GM23338 (cell line): ENCODE data around the gene UPF1. TPM values are rescaled to one million over a fixed set of nuclear protein-coding genes. Genes with fewer than 3 reads are reported as not detected.
A peak's percentile ranks its signal among the peaks of the same experiment; 100 is the strongest.

Source experiments
- ATAC-seq: fragments of 200-7000 bp; cut with Tn5 transposase; 3 replicates; pipeline ENCODE4 v1.9.1; 2020
- DNase-seq: peaks from one replicate; pipeline ENCODE4 v3.0.0-alpha.2; 2015; ENCODE audit warnings: low spot score
- H2AFZ ChIP-seq: fragments of 200-600 bp; sonication (generic); 2 replicates; pipeline ENCODE4 v1.8.0; 2016; ENCODE audit warnings: antibody characterized with exemption, mild to moderate bottlenecking, moderate library complexity
- H3F3A ChIP-seq: fragments of 200-600 bp; sonication (generic); replicated peaks from 2 replicates; pipeline ENCODE4 v1.8.0; 2017; ENCODE audit warnings: antibody characterized with exemption, mixed run types, low read depth
- H3K27ac ChIP-seq: fragments of 200-600 bp; sonication (generic); 2 replicates; pipeline ENCODE4 v1.6.1; 2016; ENCODE audit warnings: low read depth
- H3K27me3 ChIP-seq: fragments of 200-600 bp; sonication (generic); 2 replicates; pipeline ENCODE4 v1.8.0; 2016; ENCODE audit warnings: mild to moderate bottlenecking, mixed run types, moderate library complexity; ENCODE audit not compliant: insufficient read depth
- H3K36me3 ChIP-seq: fragments of 200-600 bp; sonication (generic); 2 replicates; pipeline ENCODE4 v1.8.0; 2016; ENCODE audit warnings: mild to moderate bottlenecking; ENCODE audit not compliant: insufficient read depth
- H3K4me1 ChIP-seq: fragments of 200-600 bp; sonication (generic); 2 replicates; pipeline ENCODE4 v1.8.0; 2016; ENCODE audit warnings: mild to moderate bottlenecking, moderate library complexity; ENCODE audit not compliant: insufficient read depth
- H3K4me2 ChIP-seq: fragments of 200-600 bp; sonication (generic); 2 replicates; pipeline ENCODE4 v1.7.1; 2017; ENCODE audit warnings: mixed run types
- H3K4me3 ChIP-seq: fragments of 200-600 bp; sonication (generic); 2 replicates; pipeline ENCODE4 v1.6.1; 2016; ENCODE audit warnings: mixed run types
- H3K79me2 ChIP-seq: fragments of 200-600 bp; sonication (generic); replicated peaks from 2 replicates; pipeline ENCODE4 v1.8.0; 2017; ENCODE audit warnings: mild to moderate bottlenecking; ENCODE audit not compliant: insufficient read depth
- H3K9me2 ChIP-seq: fragments of 200-600 bp; sonication (generic); 2 replicates; pipeline ENCODE4 v1.8.0; 2017; ENCODE audit not compliant: insufficient read depth
- H4K20me1 ChIP-seq: fragments of 200-600 bp; sonication (generic); replicated peaks from 2 replicates; pipeline ENCODE4 v1.8.0; 2017; ENCODE audit warnings: mild to moderate bottlenecking; ENCODE audit not compliant: insufficient read depth
- H3K27ac Mint-ChIP-seq: 2 replicates; pipeline ENCODE4 v1.8.0; 2020; ENCODE audit warnings: inconsistent platforms, mild to moderate bottlenecking, moderate library complexity, mixed read lengths
- H3K27me3 Mint-ChIP-seq: 3 replicates; pipeline ENCODE4 v1.8.0; 2022; ENCODE audit warnings: low read depth, mild to moderate bottlenecking, moderate library complexity, mixed read lengths, inconsistent platforms; ENCODE audit not compliant: insufficient read depth, poor library complexity
- H3K36me3 Mint-ChIP-seq: 3 replicates; pipeline ENCODE4 v1.8.0; 2021; ENCODE audit warnings: low read depth, mild to moderate bottlenecking, inconsistent platforms, moderate library complexity, mixed read lengths
- H3K4me1 Mint-ChIP-seq: 3 replicates; pipeline ENCODE4 v1.8.0; 2020; ENCODE audit warnings: mild to moderate bottlenecking, inconsistent platforms, mixed read lengths
- H3K4me3 Mint-ChIP-seq: 3 replicates; pipeline ENCODE4 v1.8.0; 2021; ENCODE audit warnings: moderate library complexity, mild to moderate bottlenecking, inconsistent platforms, mixed read lengths
- H3K9me3 Mint-ChIP-seq: 3 replicates; pipeline ENCODE4 v1.8.0; 2020; ENCODE audit warnings: moderate library complexity, mild to moderate bottlenecking, inconsistent platforms, mixed read lengths
- CREB1 ChIP-seq: fragments of 250-450 bp; sonication (Bioruptor Pico); IDR thresholded peaks from 2 replicates; pipeline ENCODE4 v1.5.0; 2020; ENCODE audit warnings: low read depth, mild to moderate bottlenecking, moderate library complexity
- CTCF ChIP-seq, 2 experiments: fragments of 200-600 bp in 1 of 2; sonication (generic) in 1 of 2; conservative IDR thresholded peaks; 2 replicates each; pipeline versions ENCODE4 v1.5.1 to v1.6.1; 2016 to 2017; ENCODE audit warnings: antibody characterized with exemption in 2 of 2, low read depth in 2 of 2, mild to moderate bottlenecking in 2 of 2, moderate library complexity in 1 of 2
- EZH2 ChIP-seq: fragments of 200-600 bp; sonication (generic); IDR thresholded peaks from one replicate; pipeline ENCODE4 v1.8.0; 2017; ENCODE audit warnings: antibody characterized with exemption, mild to moderate bottlenecking, low read depth; ENCODE audit not compliant: unreplicated experiment
- EZH2phosphoT487 ChIP-seq: fragments of 200-600 bp; sonication (generic); IDR thresholded peaks from one replicate; pipeline ENCODE4 v1.8.1; 2018; ENCODE audit warnings: antibody characterized with exemption; ENCODE audit not compliant: unreplicated experiment
- JUNB ChIP-seq: IDR thresholded peaks from one replicate; pipeline ENCODE4 v1.6.1; 2016; ENCODE audit warnings: antibody characterized with exemption; ENCODE audit not compliant: unreplicated experiment
- NANOG ChIP-seq: IDR thresholded peaks from 2 replicates; pipeline ENCODE4 v1.6.1; 2016; ENCODE audit warnings: antibody characterized with exemption, borderline replicate concordance
- POLR2AphosphoS5 ChIP-seq: IDR thresholded peaks from 2 replicates; pipeline ENCODE4 v1.6.1; 2016; ENCODE audit warnings: antibody characterized with exemption, low read depth
- STAT1 ChIP-seq: IDR thresholded peaks from one replicate; pipeline ENCODE4 v1.6.1; 2016; ENCODE audit warnings: antibody characterized with exemption; ENCODE audit not compliant: unreplicated experiment
- ZNF114 ChIP-seq: fragments of 250-450 bp; sonication (Bioruptor Pico); IDR thresholded peaks from 2 replicates; pipeline ENCODE4 v1.5.0; 2020; ENCODE audit warnings: mild to moderate bottlenecking, moderate library complexity
- ZNF331 ChIP-seq: fragments of 250-450 bp; sonication (Bioruptor Pico); IDR thresholded peaks from 2 replicates; pipeline ENCODE4 v1.5.0; 2020; ENCODE audit warnings: low read depth, mild to moderate bottlenecking, moderate library complexity
- polyA plus RNA-seq: library from polyadenylated mRNA; unstranded; fragments of >200 nt; fragmentation: Nextera tagmentation; extraction: Ambion mirVana; gene quantifications from 2 replicates; pipeline ENCODE4 v1.2.1, GENCODE V29; 2016
- total RNA-seq: library from RNA; depleted of rRNA; stranded (reverse); fragments of >200 nt; shearing (Covaris generic); gene quantifications from 2 replicates; pipeline ENCODE4 v1.2.3, GENCODE V29; 2014
- TF ChIP-seq, protein P1 (sequence below): IDR thresholded peaks from 2 replicates; pipeline ENCODE4 v1.6.1; 2016; ENCODE audit warnings: antibody characterized with exemption
- TF ChIP-seq, protein P2 (sequence below): fragments of 250-450 bp; sonication (Bioruptor Pico); IDR thresholded peaks from 2 replicates; pipeline ENCODE4 v1.5.0; 2020; ENCODE audit warnings: mild to moderate bottlenecking, moderate library complexity

Gene UPF1
- total and polyA plus RNA-seq, 2 experiments from 2014 or later: 13.8 to 138 TPM

- TF ChIP-seq EZH2phosphoT487 (no peak), POLR2AphosphoS5 (no peak), CTCF (conservative IDR thresholded peaks at IDR 0.05; ENCODE audit: low read depth in 2 of 2) (no peak), ZNF114 (CRISPR knock-in tag) (no peak), STAT1 (no peak), EZH2 (no peak), ZNF331 (CRISPR knock-in tag) (no peak), CREB1 (CRISPR knock-in tag) (no peak), NANOG (no peak)
- TF ChIP-seq, protein P1, sequence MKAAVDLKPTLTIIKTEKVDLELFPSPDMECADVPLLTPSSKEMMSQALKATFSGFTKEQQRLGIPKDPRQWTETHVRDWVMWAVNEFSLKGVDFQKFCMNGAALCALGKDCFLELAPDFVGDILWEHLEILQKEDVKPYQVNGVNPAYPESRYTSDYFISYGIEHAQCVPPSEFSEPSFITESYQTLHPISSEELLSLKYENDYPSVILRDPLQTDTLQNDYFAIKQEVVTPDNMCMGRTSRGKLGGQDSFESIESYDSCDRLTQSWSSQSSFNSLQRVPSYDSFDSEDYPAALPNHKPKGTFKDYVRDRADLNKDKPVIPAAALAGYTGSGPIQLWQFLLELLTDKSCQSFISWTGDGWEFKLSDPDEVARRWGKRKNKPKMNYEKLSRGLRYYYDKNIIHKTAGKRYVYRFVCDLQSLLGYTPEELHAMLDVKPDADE: no peak
Observed at GRCh38 chr19:18794692-18795091, 37.1 kb upstream of the UPF1 start (continued).

GRCh38 chr19:18795540-18795939 is 36.2 kb upstream of the UPF1 start:
- peaks cover 5% of the 10 kb centered on the region; the same call in 1 of the 2 replicates for H3K4me1 ChIP-seq
- Mint-ChIP-seq H3K27ac (no peak overlapping the region), H3K36me3 (no peaks in the 10 kb centered on the region), H3K4me1 (no peaks in the 10 kb centered on the region; the same call in 2 of the 3 replicates), H3K4me3 (no peak overlapping the region), H3K9me3 (no peaks in the 10 kb centered on the region; the same call in 2 of the 3 replicates), H3K27me3 (peaks cover 55% of the 10 kb centered on the region)
- DNase-seq: peak; percentile 55
- ATAC-seq: peak; percentile 50
- H3K4me2 ChIP-seq: no peak overlapping the region
- H3F3A ChIP-seq: no peaks in the 10 kb centered on the region
- H4K20me1 ChIP-seq: peaks cover 11% of the 10 kb centered on the region
- H3K79me2 ChIP-seq: no peaks in the 10 kb centered on the region
- H2AFZ ChIP-seq: peak overlapping the region; percentile 63
- no peak overlapping the region for H3K4me3 ChIP-seq
- no peak overlapping the region for H3K27ac ChIP-seq
- peaks cover 92% of the 10 kb centered on the region for H3K27me3 ChIP-seq
- H3K36me3 ChIP-seq: no peaks in the 10 kb centered on the region
- H3K9me2 ChIP-seq: no peaks in the 10 kb centered on the region
- TF ChIP-seq ZNF114 (CRISPR knock-in tag) (no peak), JUNB (no peak), EZH2 (no peak), ZNF331 (CRISPR knock-in tag) (no peak), NANOG (no peak), CTCF (conservative IDR thresholded peaks at IDR 0.05; ENCODE audit: low read depth in 2 of 2) (no peak), STAT1 (no peak), CREB1 (CRISPR knock-in tag) (no peak)
- TF ChIP-seq, protein P2, sequence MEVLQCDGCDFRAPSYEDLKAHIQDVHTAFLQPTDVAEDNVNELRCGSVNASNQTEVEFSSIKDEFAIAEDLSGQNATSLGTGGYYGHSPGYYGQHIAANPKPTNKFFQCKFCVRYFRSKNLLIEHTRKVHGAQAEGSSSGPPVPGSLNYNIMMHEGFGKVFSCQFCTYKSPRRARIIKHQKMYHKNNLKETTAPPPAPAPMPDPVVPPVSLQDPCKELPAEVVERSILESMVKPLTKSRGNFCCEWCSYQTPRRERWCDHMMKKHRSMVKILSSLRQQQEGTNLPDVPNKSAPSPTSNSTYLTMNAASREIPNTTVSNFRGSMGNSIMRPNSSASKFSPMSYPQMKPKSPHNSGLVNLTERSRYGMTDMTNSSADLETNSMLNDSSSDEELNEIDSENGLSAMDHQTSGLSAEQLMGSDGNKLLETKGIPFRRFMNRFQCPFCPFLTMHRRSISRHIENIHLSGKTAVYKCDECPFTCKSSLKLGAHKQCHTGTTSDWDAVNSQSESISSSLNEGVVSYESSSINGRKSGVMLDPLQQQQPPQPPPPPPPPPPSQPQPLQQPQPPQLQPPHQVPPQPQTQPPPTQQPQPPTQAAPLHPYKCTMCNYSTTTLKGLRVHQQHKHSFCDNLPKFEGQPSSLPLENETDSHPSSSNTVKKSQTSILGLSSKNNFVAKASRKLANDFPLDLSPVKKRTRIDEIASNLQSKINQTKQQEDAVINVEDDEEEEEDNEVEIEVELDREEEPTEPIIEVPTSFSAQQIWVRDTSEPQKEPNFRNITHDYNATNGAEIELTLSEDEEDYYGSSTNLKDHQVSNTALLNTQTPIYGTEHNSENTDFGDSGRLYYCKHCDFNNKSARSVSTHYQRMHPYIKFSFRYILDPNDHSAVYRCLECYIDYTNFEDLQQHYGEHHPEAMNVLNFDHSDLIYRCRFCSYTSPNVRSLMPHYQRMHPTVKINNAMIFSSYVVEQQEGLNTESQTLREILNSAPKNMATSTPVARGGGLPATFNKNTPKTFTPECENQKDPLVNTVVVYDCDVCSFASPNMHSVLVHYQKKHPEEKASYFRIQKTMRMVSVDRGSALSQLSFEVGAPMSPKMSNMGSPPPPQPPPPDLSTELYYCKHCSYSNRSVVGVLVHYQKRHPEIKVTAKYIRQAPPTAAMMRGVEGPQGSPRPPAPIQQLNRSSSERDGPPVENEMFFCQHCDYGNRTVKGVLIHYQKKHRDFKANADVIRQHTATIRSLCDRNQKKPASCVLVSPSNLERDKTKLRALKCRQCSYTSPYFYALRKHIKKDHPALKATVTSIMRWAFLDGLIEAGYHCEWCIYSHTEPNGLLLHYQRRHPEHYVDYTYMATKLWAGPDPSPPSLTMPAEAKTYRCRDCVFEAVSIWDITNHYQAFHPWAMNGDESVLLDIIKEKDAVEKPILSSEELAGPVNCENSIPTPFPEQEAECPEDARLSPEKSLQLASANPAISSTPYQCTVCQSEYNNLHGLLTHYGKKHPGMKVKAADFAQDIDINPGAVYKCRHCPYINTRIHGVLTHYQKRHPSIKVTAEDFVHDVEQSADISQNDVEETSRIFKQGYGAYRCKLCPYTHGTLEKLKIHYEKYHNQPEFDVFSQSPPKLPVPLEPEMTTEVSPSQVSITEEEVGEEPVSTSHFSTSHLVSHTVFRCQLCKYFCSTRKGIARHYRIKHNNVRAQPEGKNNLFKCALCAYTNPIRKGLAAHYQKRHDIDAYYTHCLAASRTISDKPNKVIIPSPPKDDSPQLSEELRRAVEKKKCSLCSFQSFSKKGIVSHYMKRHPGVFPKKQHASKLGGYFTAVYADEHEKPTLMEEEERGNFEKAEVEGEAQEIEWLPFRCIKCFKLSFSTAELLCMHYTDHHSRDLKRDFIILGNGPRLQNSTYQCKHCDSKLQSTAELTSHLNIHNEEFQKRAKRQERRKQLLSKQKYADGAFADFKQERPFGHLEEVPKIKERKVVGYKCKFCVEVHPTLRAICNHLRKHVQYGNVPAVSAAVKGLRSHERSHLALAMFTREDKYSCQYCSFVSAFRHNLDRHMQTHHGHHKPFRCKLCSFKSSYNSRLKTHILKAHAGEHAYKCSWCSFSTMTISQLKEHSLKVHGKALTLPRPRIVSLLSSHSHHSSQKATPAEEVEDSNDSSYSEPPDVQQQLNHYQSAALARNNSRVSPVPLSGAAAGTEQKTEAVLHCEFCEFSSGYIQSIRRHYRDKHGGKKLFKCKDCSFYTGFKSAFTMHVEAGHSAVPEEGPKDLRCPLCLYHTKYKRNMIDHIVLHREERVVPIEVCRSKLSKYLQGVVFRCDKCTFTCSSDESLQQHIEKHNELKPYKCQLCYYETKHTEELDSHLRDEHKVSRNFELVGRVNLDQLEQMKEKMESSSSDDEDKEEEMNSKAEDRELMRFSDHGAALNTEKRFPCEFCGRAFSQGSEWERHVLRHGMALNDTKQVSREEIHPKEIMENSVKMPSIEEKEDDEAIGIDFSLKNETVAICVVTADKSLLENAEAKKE (CRISPR knock-in tag): no peak
